Germinal center (tissue), 1 donor: ENCODE data around the gene CARD14.
A peak's percentile ranks its signal among the peaks of the same experiment; 100 is the strongest.

ENCODE experiments used
- DNase-seq: peaks from one replicate; pipeline ENCODE4 v3.0.0; 2012; ENCODE audit warnings: mixed read lengths, low spot score

The CARD14 gene

GRCh38 chr17:80169784-80170500 lies at the start of gene CARD14:
CARD14 (plus strand) TSS chr17:80170030; CDS start chr17:80181439, 11,409 bp downstream.
- no peak for DNase-seq

GRCh38 chr17:80122026-80122575 lies 47.7 kb upstream of the CARD14 start:
- no peak for DNase-seq

DNA sequence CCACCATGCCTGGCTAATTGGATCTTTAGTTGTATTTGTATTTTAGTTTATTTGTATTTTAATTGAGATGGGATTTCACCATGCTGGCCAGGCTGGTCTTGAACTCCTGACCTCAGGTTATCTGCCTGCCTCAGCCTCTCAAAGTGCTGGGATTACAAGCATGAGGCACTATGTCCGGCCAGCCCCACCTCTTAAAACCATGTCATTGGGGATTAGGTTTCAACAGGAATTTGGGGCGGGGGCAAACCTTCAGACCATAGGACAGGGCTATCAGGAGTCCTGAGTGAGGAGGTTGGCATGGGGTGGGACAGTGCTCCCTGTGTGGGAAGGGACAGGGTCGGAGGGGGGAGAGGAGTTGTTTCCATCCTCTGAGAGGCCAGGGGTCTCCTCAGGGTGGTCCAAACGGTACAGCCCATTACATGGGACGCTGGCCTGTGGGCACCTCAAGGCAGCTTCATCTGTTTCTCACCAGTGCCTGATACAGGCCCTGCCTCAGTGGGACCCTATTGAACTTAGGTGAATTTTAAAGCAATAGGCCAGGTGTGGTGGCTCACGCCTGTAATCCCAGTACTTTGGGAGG lies 46.8 kb upstream of the CARD14 start:
- DNase-seq = no peak

DNA sequence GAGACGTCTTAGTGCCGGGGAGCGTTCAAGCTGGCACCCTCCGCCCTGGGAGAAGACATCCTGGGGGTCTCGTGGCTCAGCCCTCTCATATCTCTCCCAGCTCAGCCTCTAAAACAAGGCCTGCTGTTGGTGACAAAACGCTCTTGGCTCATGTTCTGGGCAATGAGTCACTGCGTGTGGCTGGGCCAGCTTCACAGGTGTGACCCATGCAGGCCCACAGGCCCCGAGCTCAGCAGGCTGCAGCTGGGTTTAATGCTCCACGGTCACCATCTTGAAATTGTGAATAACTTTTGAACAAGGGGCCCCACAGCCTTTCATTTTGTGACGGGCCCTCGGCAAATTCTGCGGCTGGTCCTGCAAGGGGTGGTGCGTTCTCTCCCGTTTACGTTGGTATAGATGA lies 46.0 kb upstream of the CARD14 start:
- no peak for DNase-seq

DNA sequence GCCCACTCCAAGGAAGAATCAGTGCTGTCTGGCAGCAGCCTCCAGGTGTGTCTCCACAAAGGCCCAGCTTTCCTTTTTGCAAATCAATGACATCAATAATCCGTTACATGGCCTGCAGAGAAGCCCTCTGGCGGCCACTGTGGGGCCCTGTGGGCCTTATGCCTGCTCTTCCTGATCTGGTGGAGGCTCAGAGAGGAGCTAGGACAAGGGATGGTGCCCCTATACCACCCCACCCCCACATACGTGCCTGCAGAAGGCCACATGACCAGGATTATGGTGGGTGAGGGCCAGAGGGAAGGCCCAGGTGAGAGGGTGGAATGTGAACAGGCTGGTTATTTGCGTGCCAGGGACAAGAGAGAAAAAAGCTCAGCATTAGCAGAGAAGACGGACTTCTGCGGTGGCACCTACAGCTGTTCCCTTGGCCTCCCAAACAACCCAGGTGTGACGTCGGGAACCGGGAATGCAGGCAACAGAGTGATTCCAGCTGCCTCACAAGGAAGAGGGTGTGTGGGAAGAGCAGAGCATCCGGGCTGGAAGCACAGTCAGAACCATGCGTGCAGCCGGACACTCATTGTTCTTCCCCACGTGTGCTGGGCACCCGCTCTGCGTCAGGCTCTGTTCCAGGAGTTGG lies 45.4 kb upstream of the CARD14 start:
- no peak for DNase-seq

GRCh38 chr17:80125656-80126448 lies 44.0 kb upstream of the CARD14 start:
- no peak for DNase-seq

GRCh38 chr17:80126449-80126715 lies 43.4 kb upstream of the CARD14 start:
- DNase-seq = no peak

DNA sequence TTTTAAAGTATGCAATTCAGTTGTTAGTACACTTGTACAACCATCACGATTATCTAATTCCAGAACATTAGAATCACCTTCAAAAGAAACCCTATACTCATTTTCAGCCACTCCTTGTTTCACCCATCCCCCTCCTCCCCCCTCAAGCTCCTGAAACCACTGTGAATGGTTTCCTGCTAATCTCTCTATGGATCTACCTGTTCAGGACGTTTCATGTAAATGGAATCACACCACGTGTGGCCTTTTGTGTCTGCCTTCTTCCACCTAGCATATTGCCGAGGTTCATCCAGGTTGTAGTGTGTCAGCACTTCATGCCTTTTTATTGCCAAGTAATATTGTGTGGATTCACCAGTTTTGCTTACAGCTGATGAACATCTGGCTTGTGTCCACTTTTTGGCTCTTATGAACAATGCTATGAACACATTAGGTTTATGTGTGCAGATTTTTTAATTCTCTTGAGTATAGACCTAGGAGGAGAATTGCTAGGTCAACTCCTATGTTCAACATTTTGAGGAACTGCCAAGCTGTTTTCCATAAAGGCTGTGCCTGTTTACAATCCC lies 40.7 kb upstream of the CARD14 start:
- no peak for DNase-seq

DNA sequence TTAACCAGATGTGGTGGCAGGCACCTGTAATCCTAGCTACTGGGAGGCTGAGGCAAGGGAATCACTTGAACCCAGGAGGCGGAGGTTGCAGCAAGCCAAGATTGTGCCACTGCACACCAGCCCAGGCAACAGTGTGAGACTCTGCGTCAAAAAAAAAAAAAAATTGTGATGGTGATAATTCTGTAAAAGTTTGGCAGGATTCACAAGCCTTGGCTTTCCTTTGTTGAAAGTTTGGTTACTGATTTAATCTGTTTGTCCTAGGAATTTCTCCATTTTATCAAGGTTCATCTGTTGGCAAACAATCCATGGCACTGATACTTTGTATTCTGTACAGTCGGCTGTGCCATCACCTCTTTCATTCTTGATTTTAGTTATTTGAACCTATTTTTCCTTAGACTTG lies 38.8 kb upstream of the CARD14 start:
- no peak for DNase-seq

DNA sequence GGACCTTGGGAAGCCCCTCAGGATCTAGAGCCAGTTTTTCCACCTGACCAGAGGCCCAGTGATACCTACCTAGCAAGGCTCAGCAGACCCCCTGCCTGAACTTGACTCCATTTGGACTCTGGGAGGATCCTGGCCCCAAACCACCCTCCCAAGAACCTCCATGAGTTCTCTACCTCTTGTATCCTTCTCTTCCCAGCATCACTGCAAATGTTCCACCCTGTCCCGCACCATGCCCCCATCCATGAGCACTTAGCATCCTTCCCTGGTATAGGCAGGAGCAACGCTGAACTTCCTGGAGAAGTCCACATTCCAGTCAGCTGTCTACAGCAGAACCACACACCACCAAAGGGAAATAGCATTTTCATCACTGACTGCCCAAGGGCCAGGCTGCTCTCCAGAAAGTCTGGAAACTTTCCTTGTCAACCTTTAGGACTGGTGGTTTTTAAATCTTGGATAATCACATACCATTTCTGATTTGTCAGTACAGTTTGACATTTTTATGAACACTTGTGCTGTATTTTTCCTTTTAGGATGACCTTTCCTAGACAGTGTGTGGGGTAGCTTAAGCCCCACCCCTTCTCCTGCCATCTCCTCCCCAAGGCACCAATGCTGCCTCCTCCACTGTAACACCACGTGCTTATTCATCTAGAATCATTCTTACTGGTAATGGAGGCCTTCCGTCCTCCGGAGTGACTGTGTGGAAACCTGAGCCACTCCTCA lies 36.8 kb upstream of the CARD14 start:
- DNase-seq = no peak

DNA sequence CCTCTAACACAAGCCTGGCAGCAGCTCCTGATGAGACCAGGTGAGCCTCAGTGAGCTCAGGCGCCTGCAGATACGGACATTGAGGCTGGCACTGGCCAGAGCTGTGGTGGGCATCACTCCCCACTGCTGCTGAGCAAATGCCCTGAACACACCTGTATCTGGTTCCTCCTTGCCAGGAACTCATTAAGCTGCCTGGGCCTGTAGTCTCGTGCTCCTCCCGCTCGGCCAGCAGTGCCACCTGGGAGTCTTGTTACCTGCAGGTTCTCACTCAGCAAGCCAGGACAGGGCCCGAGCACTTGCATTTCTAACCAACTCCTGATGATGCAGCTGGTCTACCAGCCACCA lies 36.2 kb upstream of the CARD14 start:
- DNase-seq = no peak

GRCh38 chr17:80137131-80137530 lies 32.7 kb upstream of the CARD14 start:
- no peak for DNase-seq

GRCh38 chr17:80138856-80139426 lies 30.9 kb upstream of the CARD14 start:
- no peak for DNase-seq

GRCh38 chr17:80141463-80142165 lies 28.2 kb upstream of the CARD14 start:
- DNase-seq = no peak

GRCh38 chr17:80142929-80143328 lies 26.9 kb upstream of the CARD14 start:
- no peak for DNase-seq

- DNase-seq = no peak
Observed at GRCh38 chr17:80145076-80146075, 24.5 kb upstream of the CARD14 start.

DNA sequence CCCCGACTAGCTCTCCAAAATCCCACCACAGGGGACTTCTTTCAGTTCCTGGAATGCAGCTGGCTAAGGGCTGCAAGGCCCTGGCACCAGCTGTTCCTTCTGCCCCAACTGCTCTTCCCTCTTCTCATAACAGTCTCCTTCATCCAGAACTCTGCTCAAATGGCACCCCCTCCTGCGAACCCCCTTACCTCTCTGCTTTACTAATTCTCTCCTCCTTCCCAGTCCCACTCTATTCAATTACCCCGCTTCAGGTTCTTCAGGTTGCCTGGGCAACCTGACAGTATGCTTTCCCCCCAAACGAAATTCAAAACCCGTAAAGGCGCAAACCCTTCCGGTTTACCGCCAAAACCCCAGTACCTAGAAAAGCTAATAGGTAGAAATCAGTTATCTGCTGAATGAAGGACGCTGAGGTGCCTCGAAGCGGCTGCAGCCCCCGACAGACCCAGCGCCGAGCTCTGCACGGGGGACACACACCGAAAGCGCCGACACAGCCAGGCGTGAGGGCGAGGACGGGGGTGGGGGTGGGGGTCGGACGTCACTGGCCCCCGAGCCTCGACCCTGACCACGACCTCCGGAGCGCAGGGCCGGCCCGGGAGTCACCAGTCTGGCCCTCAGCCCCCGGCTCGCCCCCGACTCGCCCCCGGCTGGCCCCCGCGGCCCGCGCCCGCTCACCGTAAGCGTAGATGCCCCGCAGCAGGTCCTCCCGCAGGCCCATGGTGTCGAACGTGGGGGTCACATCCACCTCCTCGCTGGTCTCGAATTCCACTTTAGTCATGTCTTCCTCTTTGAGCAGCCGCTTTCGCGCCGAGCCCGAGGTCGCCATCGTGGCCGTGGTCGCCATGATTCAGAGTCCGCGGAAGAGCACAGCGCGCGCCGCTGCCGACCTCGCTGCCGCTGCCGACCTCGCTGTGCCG lies 23.5 kb upstream of the CARD14 start:
- DNase-seq = peak; percentile 44

GRCh38 chr17:80147035-80147822 lies 22.6 kb upstream of the CARD14 start, which contains the start of gene EIF4A3:
EIF4A3 (minus strand) TSS chr17:80147128; CDS start chr17:80146961, 167 bp downstream.
- DNase-seq = peak; percentile 98
